RCC 7860 (cell line): ENCODE measurements around the gene ADIRF.
"Not testable (repeated sequence)": the region's sequence is repeated elsewhere in the genome, so short reads cannot be mapped to it uniquely, and the experiment has no call there.

Experiments
- DNase-seq: peaks from one replicate; pipeline ENCODE4 v3.0.0-alpha.2; 2015; ENCODE audit warnings: low spot score
- FAIRE-seq: peaks from 2 replicates; lab custom pipeline; 2012; peaks lifted over from hg19 to GRCh38; lab: Jason Lieb, UNC

Gene ADIRF

GRCh38 chr10:86945361-86946212, 22.7 kb upstream of the ADIRF start:
- no peak for FAIRE-seq
- DNase-seq: no peak

- DNase-seq (no peak), FAIRE-seq (no peak)
These were observed 21.8 kb upstream of the ADIRF start for GRCh38 chr10:86946213-86947155.

- not testable (repeated sequence) for DNase-seq, FAIRE-seq
These were observed 20.5 kb upstream of the ADIRF start for GRCh38 chr10:86947806-86948205.

GRCh38 chr10:86950349-86950748, 17.9 kb upstream of the ADIRF start:
- DNase-seq (no peak), FAIRE-seq (no peak)

- FAIRE-seq: no peak
- DNase-seq: no peak
These were observed 17.0 kb upstream of the ADIRF start for GRCh38 chr10:86951184-86951761.

- FAIRE-seq (no peak), DNase-seq (no peak)
These were observed 16.2 kb upstream of the ADIRF start for GRCh38 chr10:86952106-86952505.

GRCh38 chr10:86952697-86953096, 15.6 kb upstream of the ADIRF start:
- not testable (repeated sequence) for FAIRE-seq, DNase-seq

GRCh38 chr10:86953747-86954680, 14.3 kb upstream of the ADIRF start:
- FAIRE-seq (no peak), DNase-seq (no peak)

- DNase-seq (no peak), FAIRE-seq (no peak)
These were observed 13.4 kb upstream of the ADIRF start for GRCh38 chr10:86954681-86955500.

GRCh38 chr10:86955501-86956194, 12.6 kb upstream of the ADIRF start:
- no peak for FAIRE-seq
- DNase-seq: no peak

GRCh38 chr10:86956195-86956847, 12.0 kb upstream of the ADIRF start:
- FAIRE-seq (no peak), DNase-seq (no peak)

- FAIRE-seq (no peak), DNase-seq (no peak)
These were observed 11.3 kb upstream of the ADIRF start for GRCh38 chr10:86956848-86957448.

- FAIRE-seq (no peak), DNase-seq (no peak)
These were observed 10.7 kb upstream of the ADIRF start, which contains the start of gene MMRN2 for GRCh38 chr10:86957471-86958115. TSS of gene MMRN2 (minus strand) at chr10:86957615. CDS start at chr10:86957541, 74 bp downstream.

- FAIRE-seq (no peak), DNase-seq (no peak)
These were observed 10.0 kb upstream of the ADIRF start, which contains the start of gene SNCG for GRCh38 chr10:86958116-86958900. TSS of gene SNCG (plus strand) at chr10:86958599. CDS start at chr10:86958698, 99 bp downstream.

GRCh38 chr10:86958901-86959736, 9.2 kb upstream of the ADIRF start:
- DNase-seq (peak; percentile 79), FAIRE-seq (peak; percentile 55)

- FAIRE-seq (no peak), DNase-seq (no peak)
These were observed 8.6 kb upstream of the ADIRF start for GRCh38 chr10:86959737-86960002.
